ENCODE results near the gene CCHCR1. TPM values are rescaled to one million over a fixed set of nuclear protein-coding genes. Genes with fewer than 3 reads are reported as not detected.

CCHCR1 gene
- total and polyA plus RNA-seq, 2 of the 8 experiments (the other 6 are each of a cell fraction or from before 2014, with no cell fraction given), result 20.9 to 38.0 TPM

GRCh38 chr6:31122791-31123706, 34.6 kb downstream of the CCHCR1 start (continued):
- TF ChIP-seq ATF2 (IDR thresholded peaks at IDR 0.05; ENCODE audit: low read length) (no peak), RAD21 (IDR thresholded peaks at IDR 0.05 in 1 of 2, conservative IDR thresholded peaks at IDR 0.05 in 1 of 2; ENCODE audit: low read depth in 2 of 2, low read length in 2 of 2) (no peak), TEAD4 (IDR thresholded peaks at IDR 0.05; ENCODE audit: low read depth, low read length) (no peak), CTCF (IDR thresholded peaks at IDR 0.05; ENCODE audit: control extremely low read depth in 1 of 3, insufficient read depth in 1 of 3, low read depth in 1 of 3, low read length in 3 of 3) (no peak), POU5F1 (IDR thresholded peaks at IDR 0.05; ENCODE audit: low read depth, low read length) (no peak), SIN3A (conservative IDR thresholded peaks at IDR 0.05 in 1 of 2, IDR thresholded peaks at IDR 0.05 in 1 of 2; ENCODE audit: low read depth in 1 of 2, low read length in 2 of 2) (no peak), GTF2F1 (IDR thresholded peaks at IDR 0.05; ENCODE audit: borderline replicate concordance, low read depth, low read length) (no peak)
